Measurements from ENCODE around the gene TRIOBP.

GRCh38 chr22:37741312-37741795 lies 44.5 kb downstream of the TRIOBP start:
- no peak for TF ChIP-seq POLR2A (IDR thresholded peaks at IDR 0.05)
- no peak for TF ChIP-seq CTCF (IDR thresholded peaks at IDR 0.05)

All from Peyer's patch (tissue), 4 donors.